ENCODE data around the gene ALG8. TPM values are rescaled to one million over a fixed set of nuclear protein-coding genes. Genes with fewer than 3 reads are reported as not detected.
"Not testable (repeated sequence)": the region's sequence is repeated elsewhere in the genome, so short reads cannot be mapped to it uniquely, and the experiment has no call there.

The ALG8 gene
- total RNA-seq, 1 donor from 2014 or later, result 43.7 TPM

DNA sequence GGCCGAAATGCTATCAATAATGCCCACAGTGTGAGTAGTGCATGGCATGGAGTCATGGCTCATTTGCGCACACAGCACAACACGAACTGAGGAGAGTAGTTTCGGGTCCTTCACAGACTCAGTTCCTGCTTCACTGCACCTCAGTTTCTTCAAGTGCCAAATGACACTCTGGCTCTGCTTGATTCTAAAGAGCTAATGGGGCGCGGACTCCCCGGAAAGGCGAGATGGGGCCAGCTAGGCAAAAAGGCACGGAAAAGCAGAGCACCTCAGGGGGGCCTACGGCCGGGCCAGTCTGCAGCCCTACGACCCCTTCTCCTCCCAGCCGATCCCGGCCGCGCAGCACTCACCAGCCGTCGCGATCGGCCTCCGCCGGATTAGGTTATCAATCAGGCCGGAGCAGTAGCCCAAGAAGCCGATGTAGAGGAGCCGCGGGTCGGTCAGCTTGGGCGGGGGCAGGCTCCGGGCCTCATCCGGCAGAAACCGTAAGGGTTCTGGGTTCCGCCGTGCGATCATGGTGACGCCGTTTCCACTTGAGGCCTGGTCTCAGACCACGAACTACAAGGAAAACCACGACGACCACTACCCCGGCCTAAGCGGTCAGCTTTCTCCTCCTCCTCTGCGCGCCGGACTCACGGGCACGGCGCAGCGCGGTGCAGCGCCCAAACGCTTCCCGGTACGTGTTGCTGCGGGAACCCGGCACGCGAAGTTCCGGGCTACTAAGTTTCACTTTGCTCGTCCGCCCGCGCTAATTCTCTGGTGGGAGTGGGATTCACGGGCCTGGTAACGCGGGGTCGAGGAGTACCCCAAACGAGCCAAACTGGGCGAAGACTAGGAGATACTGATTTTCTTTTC lies 60.0 kb downstream of the ALG8 start, which contains the start of gene NDUFC2:
Gene NDUFC2, minus strand, starts transcription at position 631 of the 852 bp plus-strand sequence. Its CDS starts 118 bp downstream, at position 513.
- peak within 1 kb of the TSS; percentile 89 for H3K4me3 ChIP-seq (ENCODE audit: insufficient read depth, low read depth, low read length)
- peak within 1 kb of the TSS; percentile 82 for H2AFZ ChIP-seq (ENCODE audit: low read depth, low read length)
- H3K9ac ChIP-seq (ENCODE audit: low read length), result peak within 1 kb of the TSS; percentile 95
- H4K20me1 ChIP-seq (ENCODE audit: insufficient read depth, low read length), result peaks cover 42% of the 10 kb centered on the region
- no peak for TF ChIP-seq EZH2 (IDR thresholded peaks at IDR 0.05; ENCODE audit: insufficient read depth, low read length)
- TF ChIP-seq, protein P1, sequence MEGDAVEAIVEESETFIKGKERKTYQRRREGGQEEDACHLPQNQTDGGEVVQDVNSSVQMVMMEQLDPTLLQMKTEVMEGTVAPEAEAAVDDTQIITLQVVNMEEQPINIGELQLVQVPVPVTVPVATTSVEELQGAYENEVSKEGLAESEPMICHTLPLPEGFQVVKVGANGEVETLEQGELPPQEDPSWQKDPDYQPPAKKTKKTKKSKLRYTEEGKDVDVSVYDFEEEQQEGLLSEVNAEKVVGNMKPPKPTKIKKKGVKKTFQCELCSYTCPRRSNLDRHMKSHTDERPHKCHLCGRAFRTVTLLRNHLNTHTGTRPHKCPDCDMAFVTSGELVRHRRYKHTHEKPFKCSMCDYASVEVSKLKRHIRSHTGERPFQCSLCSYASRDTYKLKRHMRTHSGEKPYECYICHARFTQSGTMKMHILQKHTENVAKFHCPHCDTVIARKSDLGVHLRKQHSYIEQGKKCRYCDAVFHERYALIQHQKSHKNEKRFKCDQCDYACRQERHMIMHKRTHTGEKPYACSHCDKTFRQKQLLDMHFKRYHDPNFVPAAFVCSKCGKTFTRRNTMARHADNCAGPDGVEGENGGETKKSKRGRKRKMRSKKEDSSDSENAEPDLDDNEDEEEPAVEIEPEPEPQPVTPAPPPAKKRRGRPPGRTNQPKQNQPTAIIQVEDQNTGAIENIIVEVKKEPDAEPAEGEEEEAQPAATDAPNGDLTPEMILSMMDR (IDR thresholded peaks at IDR 0.05; ENCODE audit: insufficient read depth, low read depth, low read length), result no peak
- Mint-ChIP-seq H3K36me3 (ENCODE audit: low read depth, unreplicated experiment) (no peaks in the 10 kb centered on the region), H3K4me3 (ENCODE audit: unreplicated experiment) (peak within 1 kb of the TSS; percentile 95), H3K27me3 (ENCODE audit: low read depth, unreplicated experiment) (no peaks in the 10 kb centered on the region), H3K27ac (ENCODE audit: unreplicated experiment) (peak within 1 kb of the TSS; percentile 87), H3K9me3 (ENCODE audit: unreplicated experiment) (no peaks in the 10 kb centered on the region), H3K4me1 (ENCODE audit: low read depth, unreplicated experiment) (peaks cover 19% of the 10 kb centered on the region)
- H3K4me2 ChIP-seq (ENCODE audit: low read length), result peak within 1 kb of the TSS; percentile 94
- peaks cover 31% of the 10 kb centered on the region for H3K4me1 ChIP-seq (ENCODE audit: insufficient read depth, low read length)
- peak within 1 kb of the TSS; percentile 92 for H3K27ac ChIP-seq (ENCODE audit: low read depth, low read length)
- no peaks in the 10 kb centered on the region for H3K27me3 ChIP-seq (ENCODE audit: insufficient read depth, low read length)
- FAIRE-seq, result no peak
- DNase-seq (ENCODE audit: low read depth), result peak; percentile 75
- H3K9me3 ChIP-seq (ENCODE audit: insufficient read depth, low read depth, low read length), result no peaks in the 10 kb centered on the region
- peaks cover 56% of the 10 kb centered on the region for H3K79me2 ChIP-seq (ENCODE audit: insufficient read depth, low read length)
- no peaks in the 10 kb centered on the region for H3K36me3 ChIP-seq (ENCODE audit: insufficient read depth, low read length)

- peak overlapping the region; percentile 92 for H3K27ac ChIP-seq (ENCODE audit: low read depth, low read length)
- peak overlapping the region; percentile 82 for H2AFZ ChIP-seq (ENCODE audit: low read depth, low read length)
Measured at GRCh38 chr11:78078218-78079167, 60.9 kb downstream of the ALG8 start.

DNA sequence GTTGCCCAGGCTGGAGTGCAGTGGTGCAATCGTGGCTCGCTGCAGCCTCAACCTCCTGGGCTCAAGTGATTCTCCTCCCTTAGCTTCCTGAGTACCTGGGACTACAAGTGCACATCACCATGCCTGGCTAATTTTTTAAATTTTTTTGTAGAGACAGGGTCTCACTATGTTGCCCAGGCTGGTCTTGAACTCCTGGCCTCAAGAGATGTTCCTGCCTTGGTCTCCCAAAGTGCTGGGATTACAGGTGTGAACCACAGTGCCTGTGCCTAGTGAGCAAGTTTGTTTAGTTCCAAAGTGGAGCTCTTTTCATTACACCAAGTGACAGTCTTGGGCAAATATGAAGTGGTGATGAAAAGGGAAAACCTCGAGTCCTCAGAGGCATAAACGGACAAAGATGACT lies 61.8 kb downstream of the ALG8 start:
- not testable (repeated sequence) for H3K27ac ChIP-seq (ENCODE audit: low read depth, low read length)
- H3K9ac ChIP-seq (ENCODE audit: low read length), result peak overlapping the region; percentile 95
- H3K79me2 ChIP-seq (ENCODE audit: insufficient read depth, low read length), result peaks cover 74% of the 10 kb centered on the region

More at GRCh38 chr11:78078218-78079167, 60.9 kb downstream of the ALG8 start:
- Mint-ChIP-seq H3K36me3 (ENCODE audit: low read depth, unreplicated experiment) (no peaks in the 10 kb centered on the region), H3K27ac (ENCODE audit: unreplicated experiment) (peak overlapping the region; percentile 87), H3K4me3 (ENCODE audit: unreplicated experiment) (peak overlapping the region; percentile 95), H3K27me3 (ENCODE audit: low read depth, unreplicated experiment) (no peaks in the 10 kb centered on the region), H3K9me3 (ENCODE audit: unreplicated experiment) (no peaks in the 10 kb centered on the region), H3K4me1 (ENCODE audit: low read depth, unreplicated experiment) (peaks cover 19% of the 10 kb centered on the region)
- FAIRE-seq (no peak), DNase-seq (ENCODE audit: low read depth) (no peak)
- Histone ChIP-seq H3K79me2 (ENCODE audit: insufficient read depth, low read length) (peaks cover 65% of the 10 kb centered on the region), H4K20me1 (ENCODE audit: insufficient read depth, low read length) (peaks cover 50% of the 10 kb centered on the region), H3K36me3 (ENCODE audit: insufficient read depth, low read length) (no peaks in the 10 kb centered on the region), H3K9ac (ENCODE audit: low read length) (peak overlapping the region; percentile 95), H3K4me3 (ENCODE audit: insufficient read depth, low read depth, low read length) (peak overlapping the region; percentile 89), H3K4me1 (ENCODE audit: insufficient read depth, low read length) (peaks cover 31% of the 10 kb centered on the region), H3K4me2 (ENCODE audit: low read length) (peak overlapping the region; percentile 94), H3K27me3 (ENCODE audit: insufficient read depth, low read length) (no peaks in the 10 kb centered on the region), H3K9me3 (ENCODE audit: insufficient read depth, low read depth, low read length) (no peaks in the 10 kb centered on the region)
- TF ChIP-seq, protein P1 (IDR thresholded peaks at IDR 0.05; ENCODE audit: insufficient read depth, low read depth, low read length), result no peak

More for the DNA sequence above, 61.8 kb downstream of the ALG8 start:
- not testable (repeated sequence) for H3K36me3 ChIP-seq (ENCODE audit: insufficient read depth, low read length); H3K36me3 Mint-ChIP-seq (ENCODE audit: low read depth, unreplicated experiment); H3K27me3 Mint-ChIP-seq (ENCODE audit: low read depth, unreplicated experiment); DNase-seq (ENCODE audit: low read depth); H3K27ac Mint-ChIP-seq (ENCODE audit: unreplicated experiment); H3K9me3 Mint-ChIP-seq (ENCODE audit: unreplicated experiment); H3K27me3 ChIP-seq (ENCODE audit: insufficient read depth, low read length); H3K9me3 ChIP-seq (ENCODE audit: insufficient read depth, low read depth, low read length); H2AFZ ChIP-seq (ENCODE audit: low read depth, low read length); FAIRE-seq
- H3K4me2 ChIP-seq (ENCODE audit: low read length), result peak overlapping the region; percentile 94
- H3K4me3 ChIP-seq (ENCODE audit: insufficient read depth, low read depth, low read length), result peak overlapping the region; percentile 89
- H3K4me3 Mint-ChIP-seq (ENCODE audit: unreplicated experiment), result peak overlapping the region; percentile 95
- peaks cover 31% of the 10 kb centered on the region for H3K4me1 ChIP-seq (ENCODE audit: insufficient read depth, low read length)
- H3K4me1 Mint-ChIP-seq (ENCODE audit: low read depth, unreplicated experiment), result peaks cover 17% of the 10 kb centered on the region
- peaks cover 58% of the 10 kb centered on the region for H4K20me1 ChIP-seq (ENCODE audit: insufficient read depth, low read length)
